Activated T-helper 1 cell treated with anti-CD3 and anti-CD28 coated beads, Interleukin-12 subunit alpha, Interleukin-12 subunit beta, Interleukin-2, Interleukin-4 antibody, amounts not matched to agents 30 ng/mL and 10 ng/mL and 1 ng/mL, durations not matched to agents 14 hours and 24 hours and 36 hours (primary cell): ENCODE data around the gene CHST10. TPM values are rescaled to one million over a fixed set of nuclear protein-coding genes. Genes with fewer than 3 reads are reported as not detected.
A peak's percentile ranks its signal among the peaks of the same experiment; 100 is the strongest.

Experiments
- DNase-seq: peaks from one replicate; pipeline ENCODE4 v3.0.0; 2021; ENCODE audit warnings: low spot score
- H3K27ac Mint-ChIP-seq: one replicate; pipeline ENCODE4 v1.8.0; 2021; ENCODE audit warnings: mild to moderate bottlenecking, mixed read lengths
- H3K27me3 Mint-ChIP-seq: one replicate; pipeline ENCODE4 v1.8.0; 2022; ENCODE audit warnings: mild to moderate bottlenecking, moderate library complexity, mixed read lengths; ENCODE audit not compliant: insufficient read depth
- H3K36me3 Mint-ChIP-seq: one replicate; pipeline ENCODE4 v1.8.0; 2021; ENCODE audit warnings: low read depth, mixed read lengths
- H3K4me1 Mint-ChIP-seq: one replicate; pipeline ENCODE4 v1.8.0; 2021; ENCODE audit warnings: low read depth, mixed read lengths
- H3K4me3 Mint-ChIP-seq: one replicate; pipeline ENCODE4 v1.8.0; 2021; ENCODE audit warnings: mild to moderate bottlenecking, moderate library complexity, mixed read lengths
- H3K9me3 Mint-ChIP-seq: one replicate; pipeline ENCODE4 v1.8.0; 2021; ENCODE audit warnings: mixed read lengths
- intact Hi-C: fragments of 100-400 bp; cut with micrococcal nuclease; formaldehyde crosslinking; loops from one replicate; pipeline ENCODE4 v1.15.1; 2024
- total RNA-seq: library from RNA; stranded (reverse); gene quantifications from 2 replicates; pipeline ENCODE4 v1.2.3, GENCODE V29; 2022

Gene CHST10
- total RNA-seq, 1 donor from 2014 or later = 7.8 TPM

- Mint-ChIP-seq H3K27me3 (peaks cover 31% of the 10 kb centered on the region), H3K4me1 (peaks cover 5% of the 10 kb centered on the region), H3K4me3 (no peak overlapping the region), H3K27ac (no peak overlapping the region), H3K9me3 (no peaks in the 10 kb centered on the region), H3K36me3 (no peaks in the 10 kb centered on the region)
- intact Hi-C loops = loop anchor here (10.0 kb wide), 1 partner anchor 559 kb away; no protein-coding TSS in a partner anchor
- DNase-seq = no peak
Observed at GRCh38 chr2:100425573-100426383, 8.3 kb upstream of the CHST10 start.

- Mint-ChIP-seq H3K4me1 (peaks cover 5% of the 10 kb centered on the region), H3K9me3 (no peaks in the 10 kb centered on the region), H3K36me3 (no peaks in the 10 kb centered on the region), H3K27ac (no peak overlapping the region), H3K4me3 (no peak overlapping the region), H3K27me3 (peaks cover 29% of the 10 kb centered on the region)
- DNase-seq = no peak
- intact Hi-C loops = loop anchor here (10.0 kb wide), 1 partner anchor 560 kb away; no protein-coding TSS in a partner anchor
Observed at GRCh38 chr2:100425107-100425506, 7.6 kb upstream of the CHST10 start.

- intact Hi-C loops = loop anchor here (10.0 kb wide), 1 partner anchor 560 kb away; no protein-coding TSS in a partner anchor
- H3K4me3 Mint-ChIP-seq = no peak overlapping the region
- peaks cover 5% of the 10 kb centered on the region for H3K4me1 Mint-ChIP-seq
- H3K36me3 Mint-ChIP-seq = no peaks in the 10 kb centered on the region
- H3K27me3 Mint-ChIP-seq = peaks cover 25% of the 10 kb centered on the region
- no peak for DNase-seq
- H3K27ac Mint-ChIP-seq = no peak overlapping the region
- no peaks in the 10 kb centered on the region for H3K9me3 Mint-ChIP-seq
Observed at GRCh38 chr2:100424277-100424875, 6.9 kb upstream of the CHST10 start.

GRCh38 chr2:100423631-100424030 lies 6.2 kb upstream of the CHST10 start:
- no peaks in the 10 kb centered on the region for H3K36me3 Mint-ChIP-seq
- intact Hi-C loops = loop anchor here (10.0 kb wide), 1 partner anchor 561 kb away; no protein-coding TSS in a partner anchor
- DNase-seq = no peak
- H3K27ac Mint-ChIP-seq = no peak overlapping the region
- peaks cover 5% of the 10 kb centered on the region for H3K4me1 Mint-ChIP-seq
- no peak overlapping the region for H3K4me3 Mint-ChIP-seq
- no peaks in the 10 kb centered on the region for H3K9me3 Mint-ChIP-seq
- H3K27me3 Mint-ChIP-seq = peaks cover 17% of the 10 kb centered on the region

GRCh38 chr2:100422320-100423055 lies 5.0 kb upstream of the CHST10 start:
- Mint-ChIP-seq H3K4me1 (peaks cover 7% of the 10 kb centered on the region), H3K4me3 (no peak overlapping the region), H3K27me3 (peaks cover 13% of the 10 kb centered on the region), H3K36me3 (no peaks in the 10 kb centered on the region), H3K27ac (no peak overlapping the region), H3K9me3 (no peaks in the 10 kb centered on the region)
- intact Hi-C loops = loop anchor here (10.0 kb wide), 1 partner anchor 562 kb away; no protein-coding TSS in a partner anchor
- DNase-seq = no peak

GRCh38 chr2:100419915-100420314 lies 2.4 kb upstream of the CHST10 start:
- intact Hi-C loops = loop anchor here (5.0 to 10.0 kb wide), 2 partner anchors 565 to 1768 kb away; no protein-coding TSS in a partner anchor
- Mint-ChIP-seq H3K4me3 (no peak overlapping the region), H3K36me3 (peaks cover 2% of the 10 kb centered on the region), H3K27me3 (peaks cover 26% of the 10 kb centered on the region), H3K27ac (no peak overlapping the region), H3K4me1 (peaks cover 13% of the 10 kb centered on the region), H3K9me3 (no peaks in the 10 kb centered on the region)
- DNase-seq = no peak

GRCh38 chr2:100418406-100418962 lies 1.0 kb upstream of the CHST10 start:
- no peaks in the 10 kb centered on the region for H3K9me3 Mint-ChIP-seq
- peaks cover 2% of the 10 kb centered on the region for H3K36me3 Mint-ChIP-seq
- intact Hi-C loops = loop anchor here (5.0 kb wide), 1 partner anchor 1766 kb away; no protein-coding TSS in a partner anchor
- H3K4me1 Mint-ChIP-seq = peaks cover 13% of the 10 kb centered on the region
- DNase-seq = no peak
- H3K4me3 Mint-ChIP-seq = peak overlapping the region; percentile 49
- peaks cover 22% of the 10 kb centered on the region for H3K27me3 Mint-ChIP-seq
- no peak overlapping the region for H3K27ac Mint-ChIP-seq

- no peak overlapping the region for H3K27ac Mint-ChIP-seq
- H3K9me3 Mint-ChIP-seq = no peaks in the 10 kb centered on the region
- intact Hi-C loops = loop anchor here (1.0 to 5.0 kb wide), 3 partner anchors 145 to 1765 kb away; partner anchors contain the start of genes PDCL3 and RPL31
- H3K36me3 Mint-ChIP-seq = peaks cover 2% of the 10 kb centered on the region
- H3K27me3 Mint-ChIP-seq = peaks cover 22% of the 10 kb centered on the region
- DNase-seq = no peak
- peak overlapping the region; percentile 82 for H3K4me3 Mint-ChIP-seq
- H3K4me1 Mint-ChIP-seq = peaks cover 13% of the 10 kb centered on the region
Observed at GRCh38 chr2:100417711-100418124, 250 bp upstream of the CHST10 start.

- Mint-ChIP-seq H3K4me3 (peak overlapping the region; percentile 88), H3K4me1 (peaks cover 13% of the 10 kb centered on the region), H3K9me3 (no peaks in the 10 kb centered on the region), H3K27ac (no peak overlapping the region), H3K27me3 (peaks cover 18% of the 10 kb centered on the region), H3K36me3 (peaks cover 2% of the 10 kb centered on the region)
- intact Hi-C loops = loop anchor here (2.0 to 5.0 kb wide), 2 partner anchors 146 to 1764 kb away; partner anchors contain the start of gene PDCL3
- no peak for DNase-seq
Observed at GRCh38 chr2:100416397-100416934, 1.0 kb downstream of the CHST10 start.

GRCh38 chr2:100413571-100413970 lies 3.9 kb downstream of the CHST10 start:
- Mint-ChIP-seq H3K4me1 (peaks cover 12% of the 10 kb centered on the region), H3K36me3 (peaks cover 2% of the 10 kb centered on the region), H3K9me3 (no peaks in the 10 kb centered on the region), H3K27me3 (peaks cover 14% of the 10 kb centered on the region), H3K27ac (no peak overlapping the region), H3K4me3 (no peak overlapping the region)
- DNase-seq = no peak
- intact Hi-C loops = no loop called here

GRCh38 chr2:100412881-100413321 lies 4.6 kb downstream of the CHST10 start:
- peaks cover 14% of the 10 kb centered on the region for H3K27me3 Mint-ChIP-seq
- no peak overlapping the region for H3K4me3 Mint-ChIP-seq
- no peak overlapping the region for H3K27ac Mint-ChIP-seq
- no peaks in the 10 kb centered on the region for H3K9me3 Mint-ChIP-seq
- DNase-seq = no peak
- peaks cover 2% of the 10 kb centered on the region for H3K36me3 Mint-ChIP-seq
- H3K4me1 Mint-ChIP-seq = peaks cover 8% of the 10 kb centered on the region
- intact Hi-C loops = no loop called here

GRCh38 chr2:100412466-100412865 lies 5.0 kb downstream of the CHST10 start:
- no peak overlapping the region for H3K4me3 Mint-ChIP-seq
- intact Hi-C loops = no loop called here
- peaks cover 2% of the 10 kb centered on the region for H3K36me3 Mint-ChIP-seq
- H3K27me3 Mint-ChIP-seq = peaks cover 14% of the 10 kb centered on the region
- H3K9me3 Mint-ChIP-seq = no peaks in the 10 kb centered on the region
- DNase-seq = no peak
- H3K27ac Mint-ChIP-seq = no peak overlapping the region
- peaks cover 8% of the 10 kb centered on the region for H3K4me1 Mint-ChIP-seq
